A172 (cell line): ENCODE measurements around the gene GFPT1. TPM values are rescaled to one million over a fixed set of nuclear protein-coding genes. Genes with fewer than 3 reads are reported as not detected.

Experiments
- DNase-seq: peaks from one replicate; pipeline ENCODE4 v3.0.0-alpha.2; 2015; ENCODE audit warnings: low spot score
- total RNA-seq: library from RNA; depleted of rRNA; stranded (reverse); fragments of >200 nt; shearing (Covaris generic); gene quantifications from 2 replicates; pipeline ENCODE4 v1.2.3, GENCODE V29; 2014

Gene GFPT1
- total RNA-seq, 1 experiment from 2014 or later: 39.5 TPM

DNA sequence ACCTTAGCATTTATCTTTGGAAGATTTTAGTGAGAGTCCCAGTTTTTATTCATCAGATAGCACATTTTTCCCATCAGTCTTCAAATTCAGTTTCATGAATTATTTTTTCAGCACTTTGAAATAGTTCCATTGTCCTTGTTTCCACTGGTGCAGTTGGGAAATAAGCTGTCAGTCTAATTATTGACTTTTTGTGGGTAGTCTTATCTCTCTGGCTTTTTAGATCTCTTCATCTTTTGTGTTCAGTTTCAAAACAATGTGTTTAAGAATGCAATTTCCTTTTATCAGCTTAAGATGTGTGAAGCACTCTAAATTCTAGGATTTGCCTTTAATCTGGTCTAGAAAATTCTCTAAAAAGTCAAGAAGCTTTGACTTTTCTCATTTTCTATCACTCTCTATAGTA lies 70.5 kb downstream of the GFPT1 start:
- DNase-seq: no peak

DNA sequence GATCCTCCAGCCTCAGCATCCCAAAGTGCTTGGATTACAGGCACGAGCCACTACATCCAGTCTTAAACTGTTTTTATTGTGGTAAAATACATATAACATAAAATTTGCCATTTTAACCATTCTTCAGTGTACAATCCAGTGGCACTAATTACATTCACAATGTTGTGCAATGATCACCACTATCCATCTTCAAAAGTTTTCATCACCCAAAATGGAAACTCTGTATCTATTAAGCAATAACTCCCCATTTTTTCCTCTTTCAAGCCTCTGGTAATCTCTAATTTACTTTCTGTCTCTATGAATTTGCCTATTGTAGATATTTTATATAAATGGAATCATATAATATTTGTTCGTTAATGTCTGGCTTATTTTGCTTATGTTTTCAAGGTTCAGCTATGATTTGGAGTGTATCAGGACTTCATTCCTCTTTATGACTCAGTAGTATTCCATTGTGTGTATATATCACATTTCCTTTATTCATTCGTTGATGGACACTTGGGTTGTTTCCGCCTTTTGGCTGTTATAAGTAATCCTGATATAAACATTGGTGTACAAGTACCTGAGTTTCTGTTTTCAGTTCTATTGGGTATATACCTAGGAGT lies 71.8 kb downstream of the GFPT1 start:
- no peak for DNase-seq

DNA sequence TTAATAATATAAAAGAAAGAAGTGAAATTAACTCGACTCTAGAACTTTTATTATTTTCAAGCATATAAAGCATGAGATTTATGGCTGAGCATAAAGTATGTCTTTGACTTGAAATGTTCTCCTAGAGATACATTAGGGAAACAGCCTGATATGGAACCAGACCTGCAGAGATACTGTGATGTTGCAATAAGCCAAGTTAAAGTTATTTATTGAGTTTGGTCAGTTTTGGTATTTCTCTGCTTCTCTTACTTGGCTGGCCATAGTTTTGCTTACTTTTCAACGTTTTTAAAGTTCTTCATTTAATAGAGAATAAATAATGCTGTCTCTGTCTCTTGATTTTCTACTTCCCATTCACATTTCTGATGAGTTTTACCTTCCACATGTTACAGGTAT lies 76.0 kb downstream of the GFPT1 start:
- DNase-seq: no peak

GRCh38 chr2:69310111-69311023 lies 76.7 kb downstream of the GFPT1 start:
- no peak for DNase-seq

DNA sequence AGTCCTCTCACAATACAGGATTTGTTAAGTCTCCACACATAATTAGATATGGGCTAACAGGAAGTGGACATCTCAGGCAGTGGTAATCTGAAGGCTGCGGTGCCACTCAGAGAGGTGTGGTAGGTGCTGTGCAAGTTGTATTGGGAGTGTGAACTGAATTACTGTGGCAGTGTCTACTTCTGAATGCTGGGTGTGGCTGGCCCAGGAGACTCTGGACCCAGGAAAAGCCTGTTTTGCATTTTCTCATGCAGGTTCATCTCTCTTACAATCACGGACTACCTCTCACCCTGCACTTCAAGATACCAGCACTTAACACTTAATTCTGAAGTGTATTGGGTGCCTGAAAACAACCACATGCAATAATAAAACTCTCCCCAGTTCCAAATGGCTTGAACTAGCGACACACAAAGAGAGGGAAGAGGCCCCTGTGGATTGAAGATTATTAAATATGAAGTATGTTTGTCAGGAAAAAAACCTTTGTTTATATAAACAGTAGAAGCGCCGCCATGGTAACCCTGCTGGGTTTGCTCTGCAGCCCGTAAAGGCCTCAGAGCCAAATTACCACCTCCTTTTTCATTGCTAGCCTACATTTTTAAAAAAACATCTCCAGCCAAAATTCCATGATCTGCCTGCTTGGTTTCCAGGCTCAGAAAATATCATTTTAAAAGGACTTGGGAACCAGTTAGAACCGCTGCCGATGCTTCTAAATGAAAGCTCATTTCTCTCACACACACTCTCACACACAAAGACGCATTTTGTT lies 77.5 kb downstream of the GFPT1 start:
- DNase-seq: no peak

- no peak for DNase-seq
These were observed 78.7 kb downstream of the GFPT1 start for GRCh38 chr2:69308338-69308737.

- DNase-seq: no peak
These were observed 79.4 kb downstream of the GFPT1 start for GRCh38 chr2:69307579-69308064.

DNA sequence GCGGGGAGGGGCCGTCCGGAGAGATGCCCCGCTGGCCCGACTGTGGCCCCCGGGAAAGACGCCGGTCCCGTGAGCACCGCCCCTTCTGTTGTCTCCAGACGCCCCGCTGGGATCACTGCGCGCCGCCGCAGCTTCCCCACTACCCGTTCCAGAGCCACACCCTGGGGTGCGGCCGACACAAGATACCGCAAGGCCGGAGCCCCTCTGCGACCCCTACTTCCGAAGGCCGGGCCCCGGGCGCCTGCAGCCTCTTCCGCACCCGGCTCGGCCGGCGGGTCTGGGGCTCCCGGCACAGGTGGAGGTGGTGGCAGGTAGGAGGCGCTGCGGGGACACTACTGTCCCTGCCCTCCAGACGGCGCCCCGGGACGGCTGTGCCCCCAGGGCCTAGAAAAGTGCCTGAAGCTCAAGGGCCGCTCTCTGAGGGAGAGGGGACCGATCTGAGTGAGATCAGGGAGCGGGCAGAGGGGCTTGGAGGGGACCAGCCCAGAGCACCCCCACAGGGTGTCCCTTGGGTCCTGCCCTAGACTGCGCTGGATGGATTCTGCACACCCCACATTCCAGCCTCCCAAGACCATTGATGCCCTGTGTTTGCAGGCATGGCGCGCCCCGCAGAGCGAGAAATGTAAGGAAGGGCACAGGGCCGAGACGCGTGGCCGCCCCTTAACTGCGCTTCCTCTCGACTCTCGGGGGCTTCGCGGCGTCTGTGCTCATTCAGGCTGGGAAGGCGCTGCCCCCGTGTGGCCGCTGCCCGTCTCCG lies 80.0 kb downstream of the GFPT1 start:
- DNase-seq: peak; percentile 70

DNA sequence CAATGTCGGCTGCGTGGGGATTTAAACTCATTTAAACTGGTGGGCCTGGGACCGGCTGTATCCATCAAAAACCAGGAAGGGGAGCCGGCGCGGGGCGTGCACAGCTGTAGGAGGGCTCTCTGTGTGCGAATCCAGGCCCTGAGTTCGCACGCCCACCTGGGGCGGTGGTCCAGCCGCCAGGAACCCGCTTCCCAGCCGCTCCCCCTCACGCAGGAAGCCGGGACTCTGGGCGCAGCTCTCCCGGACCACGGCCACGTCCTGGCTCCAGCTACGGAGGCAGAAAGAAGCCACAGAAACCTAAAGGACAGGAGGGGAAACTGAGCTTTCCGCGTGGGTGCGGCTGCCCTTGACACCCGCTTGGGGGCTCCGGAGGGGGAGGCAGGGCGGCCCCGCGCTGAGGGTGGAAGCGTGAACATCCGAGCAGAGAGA lies 80.6 kb downstream of the GFPT1 start:
- DNase-seq: no peak

GRCh38 chr2:69305712-69306392 lies 81.2 kb downstream of the GFPT1 start:
- DNase-seq: no peak

GRCh38 chr2:69305166-69305565 lies 81.9 kb downstream of the GFPT1 start:
- no peak for DNase-seq

- DNase-seq: no peak
These were observed 82.4 kb downstream of the GFPT1 start for GRCh38 chr2:69304656-69305055.

DNA sequence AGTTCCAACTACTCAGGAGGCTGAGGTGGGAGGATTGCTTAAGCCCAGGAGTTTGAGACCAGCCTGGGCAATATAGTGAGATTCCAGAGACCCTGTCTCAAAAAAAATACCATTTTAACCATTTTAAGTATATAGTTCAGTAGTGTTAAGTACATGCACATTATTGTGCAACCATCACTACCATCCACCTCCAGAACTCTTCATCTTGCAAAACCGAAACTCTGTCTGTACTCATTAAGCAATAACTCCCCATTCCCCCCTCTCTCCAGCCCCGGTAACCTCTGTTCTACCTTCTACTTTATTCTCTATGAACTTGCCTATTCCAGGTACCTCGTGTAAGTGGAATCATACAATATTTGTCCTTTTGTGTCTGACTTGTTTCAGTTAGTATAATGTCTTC lies 86.4 kb downstream of the GFPT1 start:
- no peak for DNase-seq

DNA sequence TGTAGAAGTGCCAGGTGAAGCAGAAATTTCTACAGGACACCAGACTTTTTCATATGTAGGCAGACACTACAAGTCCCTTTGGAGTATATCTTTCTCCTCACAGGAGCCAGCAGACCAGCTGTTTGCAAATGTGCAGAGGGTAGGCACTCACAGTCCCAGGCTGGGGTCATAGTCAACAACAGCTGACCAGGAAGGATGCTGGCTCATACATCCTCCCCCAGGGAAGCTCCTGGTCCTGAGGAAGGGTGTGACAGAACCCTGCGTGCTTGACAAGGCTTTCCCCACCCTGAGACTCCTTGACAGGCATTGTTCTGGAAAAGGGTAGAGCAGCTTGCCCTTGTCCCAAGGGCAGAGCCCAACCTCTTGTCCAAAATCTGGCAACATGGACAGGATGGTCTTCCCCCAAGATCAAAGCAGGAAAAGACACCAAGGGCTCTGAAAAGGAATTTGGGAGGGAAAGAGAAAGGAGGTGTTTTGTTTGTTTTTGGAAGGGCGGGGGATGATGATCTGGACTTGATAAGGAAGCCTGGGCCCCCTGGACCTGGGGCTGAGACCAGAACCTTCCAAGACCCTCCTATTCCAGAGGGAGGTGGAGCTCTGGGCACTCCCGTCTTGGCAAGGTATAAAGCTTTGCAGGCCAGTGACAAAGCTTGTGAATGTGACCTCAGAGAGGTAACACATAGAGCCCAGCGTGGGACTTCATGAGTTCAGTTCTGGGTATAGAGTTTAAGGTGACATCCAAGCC lies 87.1 kb downstream of the GFPT1 start:
- no peak for DNase-seq

DNA sequence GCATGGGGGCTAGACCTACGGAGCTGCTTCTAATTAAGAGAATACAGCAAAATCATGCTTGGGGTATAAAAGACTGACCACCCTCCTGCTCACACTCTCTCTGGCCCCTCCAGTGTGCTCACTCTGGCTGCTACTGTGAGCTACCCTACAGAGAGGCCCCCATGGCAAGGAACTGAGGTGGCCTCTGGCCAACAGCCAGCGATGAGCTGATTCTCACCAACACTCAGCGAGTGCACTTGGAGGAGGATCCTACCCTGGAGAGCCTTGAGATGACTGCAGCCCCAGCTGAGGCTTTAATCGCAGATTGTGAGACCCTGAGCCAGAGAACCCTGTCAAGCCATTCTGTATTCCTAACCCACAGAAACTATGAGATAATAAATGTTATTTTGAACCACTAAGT lies 88.2 kb downstream of the GFPT1 start:
- peak; percentile 64 for DNase-seq

DNA sequence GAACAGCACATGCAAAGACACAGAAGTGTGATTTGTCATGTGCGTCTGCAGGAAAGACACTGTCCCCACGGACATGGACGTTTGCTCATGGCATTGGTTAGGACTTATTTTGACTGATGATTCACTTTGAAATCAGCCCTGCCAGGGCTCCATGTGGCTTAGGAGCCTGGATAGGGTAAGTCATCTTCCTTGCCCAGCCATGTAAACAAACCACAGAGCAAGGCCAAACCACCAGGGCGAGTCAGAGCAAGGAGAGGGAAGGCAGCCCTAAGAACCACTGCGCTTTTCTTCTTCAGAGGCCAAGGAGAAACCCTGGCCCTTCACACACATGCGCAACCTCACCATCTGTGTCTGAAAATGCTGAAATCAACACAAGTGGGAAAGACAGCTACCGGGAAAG lies 88.8 kb downstream of the GFPT1 start:
- DNase-seq: peak; percentile 93

- no peak for DNase-seq
These were observed 89.8 kb downstream of the GFPT1 start for GRCh38 chr2:69297216-69297615.

- no peak for DNase-seq
These were observed 90.6 kb downstream of the GFPT1 start for GRCh38 chr2:69296421-69296820.

DNA sequence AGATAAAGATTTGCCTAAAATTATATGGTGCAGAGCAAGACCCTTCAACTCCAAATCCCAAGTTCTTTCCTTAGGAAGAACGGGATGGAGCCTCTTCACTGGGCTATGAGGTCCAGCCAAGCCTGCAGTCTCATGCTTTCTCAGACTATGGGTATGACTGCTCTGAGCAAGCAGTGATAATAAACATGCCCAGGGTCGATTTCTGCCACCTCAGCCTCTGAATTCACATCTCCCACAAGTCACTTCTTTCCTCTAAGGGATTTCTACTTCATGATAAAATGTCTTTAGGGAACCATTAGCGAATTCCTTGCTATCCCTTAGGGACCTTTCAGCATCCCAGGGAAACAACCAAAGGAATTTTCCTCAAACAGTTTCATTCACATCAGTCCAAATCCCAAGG lies 94.8 kb downstream of the GFPT1 start:
- no peak for DNase-seq

- no peak for DNase-seq
These were observed 95.3 kb downstream of the GFPT1 start for GRCh38 chr2:69291721-69292120.
